Amniotic epithelial cell (primary cell): ENCODE results near the gene CCDC89.
"Not testable (repeated sequence)": the region's sequence is repeated elsewhere in the genome, so short reads cannot be mapped to it uniquely, and the experiment has no call there.

Experiments
- DNase-seq: peaks from one replicate; pipeline ENCODE4 v3.0.0-alpha.2; 2010; ENCODE audit warnings: low read depth

Gene CCDC89

DNA sequence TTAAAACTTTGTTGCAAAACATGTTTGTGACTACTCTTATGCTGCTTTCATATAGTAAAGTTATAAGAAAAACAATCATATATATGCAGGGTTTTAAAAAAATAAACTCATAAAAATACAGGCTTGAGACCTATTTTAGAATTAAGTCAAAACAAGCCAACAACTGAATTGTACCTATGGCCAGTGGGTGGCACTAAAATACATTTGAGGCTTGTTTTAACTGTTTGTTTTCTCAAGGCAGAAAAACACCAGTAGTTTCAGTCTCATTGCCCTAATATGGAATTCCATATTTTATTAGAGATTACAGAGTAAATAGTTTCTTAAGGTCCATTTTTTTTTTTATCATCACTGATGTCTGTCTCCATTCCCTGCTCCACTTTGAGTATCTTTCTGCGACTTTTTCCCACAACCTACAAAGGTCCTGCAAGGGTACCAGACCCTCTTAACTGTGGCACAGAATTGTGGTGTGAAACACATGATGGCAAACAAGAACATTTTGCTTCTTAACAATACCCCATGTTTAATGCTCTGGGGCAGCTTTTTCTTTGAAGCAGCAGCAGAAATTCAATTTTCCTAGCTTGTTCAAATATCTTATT, 8.5 kb upstream of the CCDC89 start:
- peak; percentile 75 for DNase-seq

DNA sequence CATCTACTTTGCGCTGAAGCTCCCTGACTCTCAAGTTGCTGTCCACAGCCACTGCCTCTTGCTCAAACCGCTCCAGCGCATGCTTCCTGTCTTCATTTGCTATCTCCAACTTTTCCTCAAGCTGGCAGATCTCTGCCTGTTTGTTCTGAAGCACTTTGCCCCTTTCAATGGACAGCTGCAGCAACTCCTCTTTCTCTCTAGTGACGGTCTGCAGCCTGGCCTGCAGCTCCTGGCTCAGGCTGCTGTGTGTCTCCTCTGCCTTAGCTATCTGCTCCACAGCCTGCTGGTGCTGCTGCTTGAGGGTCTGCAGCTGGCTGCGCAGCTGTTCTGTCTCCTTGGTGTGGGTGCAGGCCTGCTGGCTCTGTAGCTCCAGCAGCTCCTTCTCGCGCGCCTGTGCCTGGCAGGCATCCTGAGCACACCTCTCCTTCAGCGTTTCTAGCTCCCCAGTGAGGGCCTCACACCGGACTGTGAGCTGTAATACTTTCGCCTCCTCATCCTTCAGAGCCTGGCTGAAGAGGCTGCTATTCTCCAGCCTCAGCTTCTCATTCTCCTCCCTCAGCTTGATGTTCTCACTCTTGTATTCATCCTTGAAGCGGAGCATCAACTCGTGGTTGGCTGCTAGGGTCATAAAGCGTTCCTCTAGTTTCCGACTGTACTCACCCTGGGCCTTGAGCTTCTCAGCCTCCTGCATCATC, 723 bp downstream of the CCDC89 start:
- DNase-seq: peak; percentile 32

DNA sequence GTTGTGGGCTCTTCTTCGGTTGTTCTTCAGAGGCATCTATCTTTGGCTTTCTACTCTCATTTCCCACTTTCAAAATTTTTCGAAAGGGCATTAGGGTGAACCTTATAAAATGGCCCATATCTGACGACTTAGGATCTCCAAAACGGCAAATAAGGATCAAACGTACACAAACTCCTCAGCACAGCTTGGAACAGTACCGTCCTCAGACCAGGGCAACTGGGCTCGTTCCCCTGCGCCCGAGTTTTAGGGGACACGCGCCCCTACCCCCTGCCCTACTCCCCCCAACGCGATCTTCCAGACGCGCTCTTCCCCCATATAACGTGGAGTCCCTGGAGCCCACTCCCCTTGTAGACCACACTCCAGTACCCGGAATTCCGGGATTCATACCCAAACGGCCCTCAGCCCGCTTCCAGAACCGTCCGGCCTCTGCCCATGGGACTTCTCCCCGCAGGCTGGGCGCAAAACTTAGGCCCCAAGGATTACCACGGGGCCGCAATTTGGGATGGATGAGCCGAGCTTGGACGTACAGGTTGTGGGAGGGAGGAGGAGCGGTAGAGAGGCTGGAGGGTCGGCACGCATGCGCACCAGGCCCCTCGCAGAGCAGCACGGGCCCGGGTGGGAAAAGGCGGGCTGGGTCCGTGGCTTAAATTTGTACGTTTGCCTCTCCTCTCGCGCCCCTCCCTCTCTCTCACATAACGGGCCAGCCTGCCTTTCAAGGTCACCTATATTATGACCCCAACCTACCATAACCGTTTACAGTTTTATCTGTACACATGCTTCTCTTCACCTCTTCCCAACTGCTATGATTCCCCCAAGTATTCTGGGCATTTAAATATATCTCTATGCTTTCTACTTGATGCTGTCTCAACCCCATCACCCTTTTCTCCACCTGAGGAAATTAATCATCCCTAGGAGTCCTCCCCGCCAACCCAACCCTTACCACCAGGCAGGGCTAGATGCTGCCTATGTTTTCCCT, 3.4 kb downstream of the CCDC89 start:
- DNase-seq: peak; percentile 31

DNA sequence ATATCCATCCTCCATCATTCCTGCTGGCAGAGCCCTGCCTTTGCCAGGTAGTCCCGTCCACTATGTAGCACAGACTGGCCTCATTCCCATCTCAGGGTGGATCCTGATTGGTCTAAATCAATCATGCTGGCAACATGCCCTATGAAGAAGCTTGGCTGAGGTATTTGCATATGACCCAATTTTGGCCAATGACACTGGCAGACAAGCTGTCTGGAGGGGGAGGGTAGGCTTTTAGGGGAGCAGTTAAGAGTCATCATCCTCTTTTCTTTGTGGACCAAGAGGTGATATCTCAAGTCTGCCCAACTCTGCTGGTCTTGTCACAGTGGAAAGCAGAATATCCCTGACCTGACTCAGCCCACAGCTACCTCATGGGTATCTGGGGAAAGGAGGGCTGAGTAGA, 5.1 kb downstream of the CCDC89 start:
- DNase-seq: peak; percentile 31

DNA sequence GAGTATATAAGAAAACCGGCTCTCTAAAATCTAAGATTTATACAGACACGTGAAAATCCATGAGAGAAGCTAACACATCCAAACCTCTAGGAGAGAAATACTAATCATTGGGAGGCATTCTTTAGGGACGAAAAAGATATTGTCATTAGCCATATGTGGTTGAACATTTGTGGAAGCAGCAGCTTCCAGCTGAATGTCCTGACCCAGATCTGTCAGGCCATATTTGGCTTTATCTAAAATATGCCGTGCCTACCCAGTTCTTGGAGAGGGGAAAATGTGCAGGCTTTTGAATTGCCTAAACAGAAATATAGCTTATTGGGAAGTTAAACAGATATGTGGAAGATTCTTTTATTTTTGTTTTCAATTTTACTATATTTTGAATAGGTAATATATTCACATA, 6.4 kb downstream of the CCDC89 start:
- no peak for DNase-seq

GRCh38 chr11:85673393-85673792, 12.6 kb downstream of the CCDC89 start:
- DNase-seq: no peak

GRCh38 chr11:85672105-85672902, 13.7 kb downstream of the CCDC89 start:
- no peak for DNase-seq

DNA sequence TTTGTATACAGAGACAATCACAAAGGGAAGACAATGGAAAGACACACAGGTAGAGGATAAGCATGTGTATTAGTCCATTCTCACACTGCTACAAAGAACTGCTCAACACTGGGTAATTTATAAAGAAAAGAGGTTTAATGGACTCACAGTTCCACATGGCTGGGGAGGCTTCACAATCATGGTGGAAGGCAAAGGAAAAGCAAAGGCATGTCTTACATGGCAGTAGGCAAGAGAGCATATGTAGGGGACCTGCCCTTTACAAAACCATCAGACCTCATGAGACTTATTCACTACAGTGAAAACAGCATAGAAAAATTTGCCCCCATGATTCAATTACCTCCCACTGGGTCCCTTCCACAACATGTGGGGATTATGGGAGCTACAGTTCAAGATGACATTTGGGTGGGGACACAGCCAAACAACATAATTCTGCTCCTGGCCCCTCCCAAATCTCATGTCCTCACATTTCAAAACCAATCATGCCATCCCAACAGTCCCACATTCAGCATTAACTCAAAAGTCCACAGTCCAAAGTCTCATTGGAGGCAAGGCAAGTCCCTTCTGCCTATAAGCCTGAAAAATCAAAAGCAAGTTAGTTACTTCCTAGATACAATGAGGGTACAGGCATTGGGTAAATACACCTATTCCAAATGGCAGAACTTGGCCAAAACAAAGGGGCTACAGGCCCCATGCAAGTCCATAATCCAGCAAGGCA, 14.9 kb downstream of the CCDC89 start:
- not testable (repeated sequence) for DNase-seq

GRCh38 chr11:85668157-85668556, 17.8 kb downstream of the CCDC89 start:
- DNase-seq: no peak

DNA sequence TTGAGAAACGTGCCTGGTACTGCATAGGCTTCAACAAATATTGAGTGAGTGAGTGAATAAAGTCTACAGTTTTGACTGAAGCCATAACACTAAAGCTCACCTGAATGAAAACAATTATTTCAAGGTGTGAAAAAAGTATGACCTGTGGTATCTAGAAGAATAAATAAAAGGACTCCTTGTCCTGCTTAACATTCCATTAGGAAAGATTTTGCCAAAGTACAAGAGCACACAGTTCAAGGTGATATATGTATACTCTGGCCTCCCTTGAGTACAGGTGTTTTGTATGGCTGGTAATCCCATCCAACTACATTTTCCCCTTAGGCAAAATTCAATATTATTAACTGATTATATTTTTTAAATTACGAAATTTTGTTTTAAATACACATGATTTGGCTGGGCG, 19.3 kb downstream of the CCDC89 start:
- no peak for DNase-seq

DNA sequence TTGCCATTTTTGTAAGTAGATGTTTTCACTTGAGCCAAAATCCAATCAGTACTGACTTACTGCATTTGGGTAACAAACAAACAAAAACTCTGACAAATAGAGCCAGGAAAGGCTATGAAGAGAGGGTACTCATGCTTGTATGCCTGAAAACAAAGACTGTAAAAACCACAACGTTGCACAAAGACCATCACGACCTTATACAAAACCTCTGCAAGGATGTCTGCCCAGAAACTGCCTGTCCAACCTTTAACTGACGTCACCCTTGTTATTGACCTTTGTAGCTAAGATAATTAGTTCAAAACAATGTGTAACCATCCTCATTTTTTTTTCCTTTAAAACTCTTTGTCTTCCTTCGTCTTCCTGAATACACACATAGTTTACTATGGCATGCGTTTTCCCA, 20.3 kb downstream of the CCDC89 start:
- no peak for DNase-seq

- peak; percentile 91 for DNase-seq
These were observed 21.1 kb downstream of the CCDC89 start, which contains the start of gene CREBZF for GRCh38 chr11:85664615-85665481. CREBZF (minus strand) TSS chr11:85665129; CDS start chr11:85664875, 254 bp downstream.

GRCh38 chr11:85663753-85664614, 22.0 kb downstream of the CCDC89 start:
- DNase-seq: peak; percentile 25

GRCh38 chr11:85663080-85663752, 22.8 kb downstream of the CCDC89 start:
- DNase-seq: peak; percentile 19

DNA sequence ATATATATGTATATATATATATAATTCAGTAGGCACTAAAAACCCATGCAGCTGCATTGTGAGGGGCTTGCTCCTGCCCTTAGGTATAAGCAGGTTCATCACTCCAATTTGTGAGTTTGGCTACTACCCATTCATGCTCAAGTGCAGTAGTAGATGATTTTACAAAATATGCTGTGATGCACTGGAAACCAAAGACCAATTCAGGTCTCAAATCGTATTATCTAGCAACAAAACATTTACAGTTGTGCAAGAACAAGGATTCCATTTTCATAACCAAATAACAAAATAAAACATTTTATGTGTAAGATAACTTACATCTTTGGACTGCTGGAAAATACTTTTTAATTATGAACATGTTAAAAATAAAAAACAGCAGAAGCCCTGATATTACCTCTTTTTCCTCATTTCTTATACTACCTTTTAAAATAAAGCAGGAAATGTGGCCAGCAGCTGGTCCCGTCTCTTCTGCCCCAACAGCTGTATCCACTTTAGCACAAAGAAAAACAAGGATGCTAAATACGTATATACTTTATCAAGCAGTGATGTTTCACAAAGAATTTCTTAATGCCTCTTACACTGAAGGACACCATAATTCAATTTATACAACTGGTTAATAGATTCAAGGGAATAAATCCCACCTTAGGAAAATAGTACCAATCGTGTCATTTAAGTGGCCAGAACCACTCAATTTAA, 23.9 kb downstream of the CCDC89 start:
- DNase-seq: peak; percentile 31

- DNase-seq: peak; percentile 43
These were observed 27.8 kb downstream of the CCDC89 start for GRCh38 chr11:85658180-85658579.

- DNase-seq: no peak
These were observed 29.2 kb downstream of the CCDC89 start for GRCh38 chr11:85656777-85657176.

- not testable (repeated sequence) for DNase-seq
These were observed 31.7 kb downstream of the CCDC89 start for GRCh38 chr11:85654343-85654742.
